Lung microvascular endothelial cell (primary cell): ENCODE results near the gene SCG5. TPM values are rescaled to one million over a fixed set of nuclear protein-coding genes. Genes with fewer than 3 reads are reported as not detected.
"Not testable (repeated sequence)": the region's sequence is repeated elsewhere in the genome, so short reads cannot be mapped to it uniquely, and the experiment has no call there.

Experiments
- DNase-seq, 2 donors: peaks; one replicate each; pipeline versions ENCODE4 v3.0.0 to v3.0.0-alpha.2; 2010; ENCODE audit warnings: low read depth in 2 of 2
- total RNA-seq: library from RNA; depleted of rRNA; stranded (reverse); fragments of >200 nt; gene quantifications from 2 replicates; pipeline ENCODE4 v1.2.1, GENCODE V29; 2014

Gene SCG5, protein sequence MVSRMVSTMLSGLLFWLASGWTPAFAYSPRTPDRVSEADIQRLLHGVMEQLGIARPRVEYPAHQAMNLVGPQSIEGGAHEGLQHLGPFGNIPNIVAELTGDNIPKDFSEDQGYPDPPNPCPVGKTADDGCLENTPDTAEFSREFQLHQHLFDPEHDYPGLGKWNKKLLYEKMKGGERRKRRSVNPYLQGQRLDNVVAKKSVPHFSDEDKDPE
- 0.20 and 0.44 TPM in 2 replicates for total RNA-seq

DNA sequence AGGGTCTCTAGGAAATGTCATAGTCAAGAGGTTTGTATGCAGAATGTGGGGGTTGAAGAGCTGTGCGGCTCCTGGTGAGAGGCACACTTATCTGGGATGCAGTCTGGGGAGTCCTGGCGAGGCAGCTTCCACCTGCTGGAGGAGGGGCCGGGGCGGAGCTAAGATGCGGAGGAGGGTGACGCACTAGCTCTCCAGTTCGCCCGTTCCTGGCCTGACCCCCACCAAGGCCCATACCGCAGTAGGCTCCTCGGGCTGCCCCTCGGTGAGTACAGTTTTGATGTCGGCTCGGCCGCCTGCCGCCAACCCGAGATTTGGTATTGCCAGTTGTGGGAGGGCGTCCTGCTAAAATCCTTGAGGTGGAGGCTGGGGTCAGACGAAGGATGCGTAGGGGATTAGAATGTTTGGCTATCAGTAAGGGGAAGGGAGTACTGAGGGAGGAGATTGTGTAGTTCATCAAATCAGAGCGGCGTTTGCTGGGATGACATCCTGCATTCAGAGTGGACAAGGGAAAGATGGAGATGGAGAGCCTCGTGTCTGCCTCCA, at the start of gene SCG5:
Gene SCG5, plus strand, starts transcription at position 194 of the 543 bp plus-strand sequence. CDS start 1,883 bp downstream, outside the sequence.
- DNase-seq = peak in 1 of 2 donors; percentile 25

DNA sequence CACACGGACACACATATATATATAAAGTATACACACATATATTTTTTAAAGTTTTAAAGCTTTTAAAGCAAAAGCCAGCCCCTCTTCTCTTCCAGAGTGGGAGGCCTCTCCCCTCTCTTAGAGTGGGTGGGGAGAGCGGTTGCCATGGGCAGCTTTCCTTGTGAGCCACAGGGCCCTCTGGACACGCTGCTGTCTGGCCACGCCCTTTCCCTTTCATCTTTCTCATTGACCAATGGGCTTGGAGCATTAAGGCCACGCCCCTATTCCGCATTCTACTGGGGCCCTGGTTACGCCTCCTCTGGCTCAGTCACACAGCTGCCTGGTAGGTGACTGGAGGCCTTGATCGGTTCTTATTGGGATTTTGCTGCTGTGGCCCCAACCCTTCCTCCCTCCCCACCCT, 48.4 kb upstream of the SCG5 start, which contains the start of gene GOLGA8N:
Gene GOLGA8N, plus strand, starts transcription at position 306 of the 400 bp plus-strand sequence.
- DNase-seq = not testable (repeated sequence)

DNA sequence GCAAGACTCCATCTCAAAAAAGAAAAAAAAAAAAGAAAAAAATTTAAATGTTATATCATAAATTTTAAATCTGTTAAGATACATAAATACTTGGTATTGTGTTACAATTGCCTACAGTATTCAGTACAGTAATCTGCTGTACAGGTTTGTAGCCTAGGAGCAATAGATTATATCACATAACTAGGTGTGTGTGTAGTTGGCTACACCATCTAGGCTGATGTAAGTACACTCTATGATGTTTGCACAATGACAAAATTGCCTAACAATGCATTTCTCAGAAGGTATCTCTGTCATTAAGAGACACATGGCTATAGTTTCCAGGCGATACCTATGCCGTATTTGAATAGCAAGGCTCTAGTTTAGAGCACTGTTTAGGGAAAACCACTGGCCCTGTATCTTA, 32.0 kb upstream of the SCG5 start:
- DNase-seq = not testable (repeated sequence)

DNA sequence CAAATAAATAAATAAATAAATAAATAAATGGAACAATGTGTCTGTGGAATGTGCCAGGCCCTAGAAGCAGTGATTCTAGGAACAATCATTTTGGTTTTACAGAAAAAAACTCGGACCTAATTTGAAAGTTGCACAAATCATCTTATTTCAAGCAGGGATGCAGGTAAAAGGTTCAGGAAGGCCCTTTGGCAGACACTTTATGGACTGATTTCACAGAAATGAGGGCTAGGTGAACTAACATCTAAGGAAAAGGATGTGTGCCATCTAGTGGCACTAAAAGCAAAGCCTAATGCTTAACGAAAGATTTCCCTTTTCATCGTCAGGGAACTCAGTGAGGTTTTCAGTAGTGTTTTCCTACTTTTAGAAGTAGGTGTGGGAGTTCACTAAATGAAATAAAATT, 30.8 kb upstream of the SCG5 start:
- DNase-seq = peak; percentile 59 to 70

DNA sequence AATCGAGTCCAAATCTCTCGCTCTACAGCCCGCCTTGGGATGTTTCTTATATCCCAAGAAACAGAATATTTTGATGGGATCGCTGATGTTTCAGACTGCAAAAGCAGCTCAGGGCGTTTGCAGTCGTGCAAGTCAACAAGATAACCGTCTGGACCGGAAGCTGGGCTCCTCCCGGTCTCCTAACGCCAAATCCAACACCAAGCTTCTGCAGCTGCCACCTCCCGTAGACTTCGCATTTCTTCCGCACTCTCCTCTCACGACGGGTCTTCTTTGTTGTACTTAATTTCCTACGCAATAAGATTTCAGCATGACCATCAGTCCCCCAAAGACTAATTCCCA, 26.8 kb upstream of the SCG5 start:
- not testable (repeated sequence) for DNase-seq

DNA sequence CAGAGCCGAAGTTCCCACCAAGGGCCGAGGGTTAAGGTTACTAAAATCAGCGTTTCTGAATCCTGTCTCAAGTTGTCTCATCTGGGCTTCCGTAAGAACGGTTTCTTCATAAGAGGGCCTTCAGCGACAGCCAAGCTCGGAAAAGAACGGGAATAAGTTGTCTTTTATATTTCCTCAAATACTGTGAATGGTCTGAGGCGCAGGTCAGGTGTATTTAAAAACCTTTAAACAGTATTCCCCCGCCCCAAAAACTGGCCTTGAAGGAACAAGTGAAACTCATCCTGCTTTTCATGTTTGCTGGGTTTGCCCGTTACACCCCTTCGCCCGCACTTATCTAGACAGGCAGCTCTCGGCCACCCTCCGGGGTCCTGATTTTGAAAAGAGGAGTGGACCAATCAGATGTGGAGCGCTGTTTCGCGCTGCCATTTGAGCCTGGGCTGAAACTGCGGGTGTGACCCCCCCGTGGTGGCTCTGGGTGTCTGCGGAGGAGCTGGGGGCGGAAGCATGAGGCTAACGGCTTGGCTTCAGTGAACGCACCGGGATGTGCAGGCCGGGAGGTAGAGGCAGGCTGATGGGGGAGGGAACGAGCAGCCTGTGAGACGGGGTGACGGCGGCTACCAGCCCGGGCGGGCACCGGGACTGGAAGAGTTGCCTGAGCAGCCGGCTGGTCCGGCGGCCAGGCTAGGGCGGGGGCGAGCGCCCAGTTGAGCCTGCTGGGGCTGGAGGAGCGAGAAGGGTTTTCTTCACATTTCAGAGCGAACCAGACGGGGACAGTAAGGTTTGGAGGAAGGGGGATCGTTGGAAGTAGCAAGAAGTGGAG, 26.2 kb upstream of the SCG5 start, which contains the start of gene ARHGAP11A:
Gene ARHGAP11A, plus strand, starts transcription at position 454 of the 820 bp plus-strand sequence. CDS start 708 bp downstream, outside the sequence.
- peak; percentile 85 to 95 for DNase-seq

DNA sequence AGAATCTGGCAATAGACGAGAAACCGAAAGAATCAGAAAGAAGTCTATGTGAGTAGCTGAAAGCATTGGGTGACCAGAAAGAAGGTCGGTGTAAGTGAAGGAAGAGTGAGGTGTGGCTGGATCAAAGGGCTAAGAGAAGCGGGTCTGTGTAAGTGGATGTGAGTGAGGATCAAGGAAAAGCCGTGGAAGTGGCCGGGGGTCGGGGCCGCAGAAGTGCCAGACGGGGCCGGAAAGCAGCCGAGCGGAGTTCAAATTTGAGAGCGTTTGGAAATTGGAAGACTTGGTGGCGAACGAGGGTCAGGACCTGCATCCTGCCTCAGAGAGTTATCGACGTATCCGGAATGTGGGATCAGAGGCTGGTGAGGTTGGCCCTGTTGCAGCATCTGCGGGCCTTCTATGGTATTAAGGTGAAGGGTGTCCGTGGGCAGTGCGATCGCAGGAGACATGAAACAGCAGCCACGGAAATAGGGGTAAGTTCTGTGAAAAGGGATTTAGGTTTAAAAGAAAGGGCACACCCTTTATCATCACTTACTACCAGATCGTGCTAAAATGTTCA, 25.6 kb upstream of the SCG5 start:
- peak in 1 of 2 donors; percentile 26 for DNase-seq

DNA sequence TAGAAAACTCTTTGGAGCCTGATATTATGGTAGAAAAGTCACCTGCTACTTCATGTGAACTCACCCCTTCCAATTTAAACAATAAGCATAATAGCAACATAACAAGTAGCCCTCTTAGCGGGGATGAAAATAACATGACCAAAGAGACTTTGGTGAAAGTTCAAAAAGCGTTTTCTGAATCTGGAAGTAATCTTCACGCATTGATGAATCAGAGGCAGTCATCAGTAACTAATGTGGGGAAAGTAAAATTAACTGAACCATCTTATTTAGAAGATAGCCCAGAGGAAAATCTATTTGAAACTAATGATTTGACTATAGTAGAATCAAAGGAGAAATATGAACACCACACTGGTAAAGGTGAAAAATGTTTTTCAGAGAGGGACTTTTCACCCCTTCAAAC, 5.1 kb upstream of the SCG5 start:
- no peak for DNase-seq

DNA sequence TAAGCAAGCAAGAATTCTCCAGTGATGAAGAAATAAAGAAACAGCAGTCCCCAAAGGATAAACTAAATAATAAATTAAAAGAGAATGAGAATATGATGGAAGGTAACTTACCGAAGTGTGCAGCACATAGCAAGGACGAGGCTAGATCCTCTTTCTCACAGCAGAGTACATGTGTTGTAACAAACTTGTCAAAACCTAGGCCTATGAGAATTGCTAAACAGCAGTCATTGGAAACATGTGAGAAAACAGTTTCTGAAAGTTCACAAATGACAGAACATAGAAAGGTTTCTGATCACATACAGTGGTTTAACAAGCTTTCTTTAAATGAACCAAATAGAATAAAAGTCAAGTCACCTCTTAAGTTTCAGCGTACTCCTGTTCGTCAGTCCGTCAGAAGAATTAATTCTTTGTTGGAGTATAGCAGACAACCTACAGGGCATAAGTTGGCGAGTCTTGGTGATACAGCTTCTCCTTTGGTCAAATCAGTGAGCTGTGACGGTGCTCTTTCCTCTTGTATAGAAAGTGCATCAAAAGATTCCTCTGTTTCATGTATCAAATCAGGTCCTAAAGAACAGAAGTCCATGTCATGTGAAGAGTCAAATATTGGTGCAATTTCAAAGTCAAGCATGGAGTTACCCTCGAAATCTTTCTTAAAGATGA, 4.5 kb upstream of the SCG5 start:
- DNase-seq = no peak

DNA sequence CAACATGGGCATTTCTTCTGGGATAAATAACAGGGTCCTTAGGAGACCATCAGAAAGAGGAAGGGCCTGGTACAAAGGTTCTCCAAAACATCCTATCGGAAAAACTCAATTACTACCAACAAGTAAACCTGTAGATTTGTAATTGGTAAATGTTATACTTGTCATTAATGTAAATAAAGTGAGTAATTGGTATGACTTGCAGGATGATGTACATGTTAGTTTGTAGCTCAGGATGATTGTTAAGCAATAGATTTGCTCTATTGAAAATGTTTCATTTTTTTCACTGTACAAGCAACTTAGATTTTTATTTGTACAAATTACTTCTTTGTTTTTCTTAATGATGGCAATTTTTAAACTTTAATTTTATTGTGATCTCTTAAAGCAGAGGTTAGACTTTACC, 3.8 kb upstream of the SCG5 start:
- no peak for DNase-seq

DNA sequence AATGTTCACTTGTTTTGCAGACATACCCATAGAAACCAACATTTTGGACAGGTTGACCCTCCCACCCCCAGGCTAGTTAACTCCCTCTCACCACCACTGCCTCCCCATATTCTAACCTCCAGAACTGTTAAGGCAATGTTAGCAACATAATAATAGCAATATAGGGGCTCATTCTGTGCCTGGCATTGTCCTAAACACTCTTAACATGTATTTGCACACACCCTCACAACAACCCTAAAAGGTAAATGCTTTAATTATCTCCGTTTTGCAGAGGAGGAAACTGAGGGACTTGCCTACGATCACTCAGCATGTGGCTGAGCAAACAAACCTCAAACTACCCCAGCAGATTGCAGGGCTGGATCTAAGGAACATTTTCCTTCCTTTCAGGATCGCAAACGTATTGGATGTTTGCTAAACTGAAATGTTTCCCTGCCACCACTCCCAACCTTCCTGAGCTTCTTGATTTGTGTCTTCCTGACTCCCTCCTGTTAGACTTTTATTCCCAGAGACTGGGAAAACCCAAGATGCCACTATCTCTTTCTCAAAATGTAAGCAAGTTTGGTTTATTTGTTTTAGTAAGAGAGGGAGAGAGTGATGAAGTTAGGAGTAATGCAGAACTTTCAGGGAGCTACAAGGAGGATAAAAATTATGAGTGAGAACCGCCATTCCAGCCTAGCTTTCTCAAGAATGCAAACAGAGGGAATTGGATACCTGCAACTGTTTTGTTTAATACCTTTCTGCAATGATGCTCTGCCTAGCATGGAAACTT, 1.3 kb downstream of the SCG5 start:
- DNase-seq = no peak

DNA sequence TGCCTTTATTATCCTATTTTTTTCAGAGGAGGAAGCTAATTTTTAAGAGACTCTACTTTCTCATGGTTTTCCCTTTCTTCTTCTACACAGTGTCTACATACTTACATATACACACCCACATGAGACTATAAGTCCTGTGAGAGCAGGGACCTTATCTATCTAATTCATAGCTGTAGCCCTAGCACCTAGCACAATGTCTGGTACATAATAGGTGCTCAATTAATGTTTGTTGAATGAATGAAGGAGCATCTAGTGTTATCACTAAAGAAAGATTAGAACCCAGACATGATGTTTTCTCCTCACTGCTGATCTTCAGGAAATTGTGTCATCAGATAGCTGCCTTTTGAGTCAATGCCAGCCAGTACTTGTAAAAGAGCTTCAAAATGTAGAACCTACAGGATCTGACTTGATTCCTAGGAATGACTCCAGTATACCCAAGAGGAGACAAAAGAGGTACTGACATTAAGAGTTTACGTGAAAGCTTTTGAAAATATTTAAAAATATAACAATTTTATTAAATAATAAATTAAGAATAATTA, 2.5 kb downstream of the SCG5 start:
- DNase-seq = peak in 1 of 2 donors; percentile 58

DNA sequence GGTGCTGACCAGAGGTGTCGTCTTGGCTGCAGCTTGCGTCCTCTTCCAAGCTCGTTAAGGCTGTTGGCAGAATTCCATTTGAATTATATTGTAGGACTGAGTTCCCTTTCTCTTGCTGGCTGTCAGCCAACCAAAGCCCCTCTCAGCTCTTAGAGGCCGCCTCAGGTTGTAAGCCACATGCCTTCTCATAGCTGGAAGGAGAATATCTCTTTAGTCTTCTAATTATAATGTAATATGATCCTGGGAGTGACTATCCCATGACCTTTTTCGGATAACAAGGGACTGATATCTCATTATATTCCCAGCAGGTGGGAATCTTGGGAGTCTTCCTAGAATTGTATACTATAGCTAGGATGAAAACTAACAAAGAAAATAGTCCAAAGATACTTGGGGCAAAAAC, 4.8 kb downstream of the SCG5 start:
- DNase-seq = no peak

DNA sequence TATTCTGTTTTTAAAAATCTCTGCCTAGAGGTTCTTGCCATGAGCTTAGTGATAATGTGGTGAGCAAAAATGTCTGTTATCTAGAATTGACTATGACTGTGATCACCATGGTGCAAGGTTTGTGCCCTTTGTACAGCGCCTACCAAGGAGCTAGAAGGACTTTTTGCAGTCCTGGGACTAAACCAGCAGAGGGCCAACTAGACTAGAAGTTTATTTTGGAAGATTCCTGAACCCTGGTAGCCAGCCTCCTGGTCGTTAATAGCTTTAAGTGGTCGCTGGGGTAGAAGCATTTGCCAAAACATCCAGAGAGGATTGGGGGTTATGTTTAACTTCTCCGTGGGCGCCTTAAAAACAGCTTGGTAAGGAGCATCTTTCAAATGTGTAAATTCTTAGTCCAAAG, 7.8 kb downstream of the SCG5 start:
- peak in 1 of 2 donors; percentile 16 for DNase-seq

DNA sequence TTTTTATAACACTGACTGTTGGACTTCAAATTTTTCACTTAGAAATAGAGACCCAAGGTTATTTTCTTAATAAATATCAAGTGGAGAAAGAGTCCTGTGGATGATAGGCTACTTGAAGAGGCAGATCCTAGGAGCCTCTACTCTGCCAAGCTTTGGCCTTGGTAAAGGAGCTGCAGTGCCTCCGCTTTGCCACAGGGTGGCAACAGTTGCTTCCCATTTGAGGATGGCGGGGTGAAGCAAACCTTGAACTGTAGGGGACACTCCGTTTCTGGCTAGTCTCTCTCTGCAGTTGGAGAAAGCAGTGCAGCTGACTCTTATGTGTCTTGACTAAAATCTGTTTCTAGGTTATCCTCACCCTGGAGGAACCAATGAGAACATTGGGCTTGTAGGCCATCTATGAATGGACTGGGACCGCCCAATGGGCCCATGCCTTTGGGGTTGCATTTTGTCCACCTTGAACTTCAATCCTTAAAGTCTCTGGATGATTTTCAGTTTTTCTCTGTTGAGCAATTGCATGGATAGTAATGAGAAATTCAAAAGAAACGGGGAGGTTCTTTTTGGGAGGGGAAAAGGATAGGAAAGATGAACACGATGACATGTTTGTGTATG, 9.8 kb downstream of the SCG5 start:
- peak; percentile 58 to 66 for DNase-seq

DNA sequence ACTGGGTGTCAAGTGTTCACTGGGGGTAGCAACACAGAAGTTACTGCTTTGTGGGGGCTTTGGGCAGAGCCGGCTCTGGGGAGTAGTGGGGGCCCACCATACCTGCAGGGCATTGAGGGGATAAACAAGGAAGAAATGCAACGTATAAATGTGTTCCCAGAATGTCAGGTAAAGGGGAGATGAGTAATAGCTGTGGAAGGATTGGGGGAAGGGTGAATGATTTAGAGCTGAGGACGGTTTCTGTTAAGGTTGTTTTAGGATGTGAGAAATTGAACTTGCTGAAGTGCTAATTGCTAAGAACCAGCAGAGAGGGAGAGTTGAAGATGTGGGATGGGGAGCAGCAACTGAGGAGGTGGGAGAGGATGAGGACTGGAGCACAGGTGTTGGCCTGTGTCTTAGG, 10.7 kb downstream of the SCG5 start:
- no peak for DNase-seq

DNA sequence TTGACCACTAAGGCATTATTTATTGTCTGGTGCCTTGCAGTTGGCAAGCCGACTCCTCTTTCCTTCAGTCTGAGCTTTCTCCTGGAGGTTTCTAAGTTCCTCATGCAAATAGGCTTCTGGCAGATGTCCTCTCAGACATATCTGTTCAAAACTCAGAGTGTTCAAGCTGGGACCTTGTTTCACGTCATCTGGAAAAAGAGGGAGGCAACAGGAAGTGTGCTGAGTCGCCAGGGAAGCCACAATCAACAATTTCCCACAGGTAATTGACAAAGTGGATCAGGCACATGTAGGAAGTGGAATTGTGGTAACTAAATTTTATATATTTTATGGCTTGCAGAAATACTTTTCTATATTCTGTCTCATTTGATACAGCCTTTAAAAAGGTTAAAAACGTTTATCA, 14.6 kb downstream of the SCG5 start:
- peak in 1 of 2 donors; percentile 51 for DNase-seq

DNA sequence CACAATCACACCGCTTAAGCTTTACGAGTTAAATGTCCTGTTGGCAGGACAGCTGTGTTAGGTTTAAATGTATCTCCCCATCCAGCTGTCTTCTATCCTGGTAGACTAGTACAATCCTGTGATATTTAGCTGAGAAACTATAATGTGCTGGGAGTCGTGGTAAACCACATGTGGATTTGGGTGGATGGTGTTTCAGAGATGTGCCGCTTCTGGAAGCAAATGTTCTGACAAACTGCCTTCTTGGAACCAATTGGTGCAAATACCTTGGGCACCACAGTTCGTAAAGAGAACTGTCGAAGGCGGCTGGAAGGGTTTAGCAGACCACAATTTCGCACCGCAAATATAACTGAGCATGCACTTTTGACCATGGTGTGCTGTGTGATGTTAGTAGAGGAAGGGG, 15.0 kb downstream of the SCG5 start:
- DNase-seq = no peak

DNA sequence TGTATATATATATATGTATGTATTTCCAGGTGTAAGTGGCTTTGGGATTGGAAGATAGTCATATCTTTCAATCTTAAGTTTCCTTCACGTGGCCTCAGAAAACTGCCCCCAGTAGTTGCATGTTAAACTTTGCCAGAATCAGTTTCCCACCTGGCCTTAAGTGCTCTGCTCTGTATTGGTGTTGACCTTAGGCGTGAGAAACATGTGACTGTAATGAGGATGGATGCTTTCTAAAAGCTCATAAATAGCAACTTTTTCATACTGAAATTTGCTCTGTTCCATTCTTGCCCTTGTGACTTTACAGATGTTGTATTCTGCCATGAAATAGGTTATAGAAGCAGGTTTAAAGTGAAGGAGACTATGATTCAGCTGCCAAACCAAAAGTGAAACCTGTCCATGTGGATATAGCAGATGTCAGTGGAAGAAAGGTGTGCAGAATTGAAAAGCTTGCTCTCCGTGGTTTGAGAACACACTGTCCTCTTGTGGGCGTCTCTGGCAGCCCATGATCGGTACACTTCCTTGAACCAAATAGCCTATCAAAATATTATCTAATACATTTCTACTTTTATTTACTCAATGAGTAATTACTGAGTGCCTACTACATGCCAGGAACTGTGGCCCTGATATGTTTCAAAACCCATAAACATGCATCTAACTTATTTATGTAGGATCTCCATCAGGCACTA, 15.8 kb downstream of the SCG5 start:
- DNase-seq = peak; percentile 41 to 57

DNA sequence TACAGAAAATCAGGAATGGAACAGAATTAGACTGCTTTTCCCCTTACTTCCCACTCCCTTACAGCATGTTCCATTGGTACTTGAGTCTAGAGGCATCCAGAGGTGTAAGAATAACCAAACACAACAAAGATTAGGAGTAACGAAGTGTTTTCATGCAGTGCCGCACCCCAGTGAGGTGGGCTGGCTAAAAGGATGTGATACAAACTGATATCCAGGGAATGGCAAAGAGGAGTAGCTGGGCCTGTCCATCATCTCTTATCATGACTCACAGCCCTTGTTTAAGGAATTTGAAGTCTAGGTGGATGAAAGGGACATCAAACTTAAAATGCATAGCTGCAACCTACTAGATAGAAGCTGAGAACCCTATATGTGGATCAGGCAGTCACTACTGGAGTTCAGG, 16.4 kb downstream of the SCG5 start:
- DNase-seq = no peak
